ENCODE results near the gene WDR62.

WDR62 gene

DNA sequence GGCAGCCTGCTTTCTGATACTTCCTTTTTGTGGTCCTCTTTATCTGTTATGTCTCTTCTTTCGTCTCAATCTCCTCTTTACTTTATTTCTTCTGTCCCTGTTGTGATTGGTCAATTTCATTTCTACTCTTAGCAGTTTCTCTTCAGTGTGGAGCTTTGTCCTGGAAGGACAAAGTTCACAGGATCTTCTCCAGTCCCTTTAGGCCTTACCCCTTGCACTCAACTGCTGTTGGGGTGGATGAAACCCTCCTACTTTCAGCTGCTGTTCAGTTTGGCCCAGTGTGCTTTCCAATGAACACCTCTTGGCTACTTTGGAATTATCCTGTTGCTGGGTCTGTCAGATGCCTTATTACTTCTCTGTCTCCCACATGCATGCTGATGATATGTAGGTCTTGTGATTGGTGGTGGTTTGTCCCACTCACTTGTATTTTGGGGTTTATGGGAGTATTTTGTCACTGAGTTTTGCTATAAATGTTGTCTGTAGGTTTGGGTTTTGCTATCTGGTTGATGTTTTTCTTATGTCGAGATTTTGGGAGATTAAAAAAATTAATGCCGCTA lies 24.8 kb downstream of the WDR62 start:
- DNase-seq (ENCODE audit: low spot score), result no peak

- DNase-seq (ENCODE audit: low spot score), result no peak
These were observed 26.7 kb downstream of the WDR62 start for GRCh38 chr19:36081385-36081784.

GRCh38 chr19:36081894-36082293 lies 27.2 kb downstream of the WDR62 start:
- DNase-seq (ENCODE audit: low spot score), result no peak

DNA sequence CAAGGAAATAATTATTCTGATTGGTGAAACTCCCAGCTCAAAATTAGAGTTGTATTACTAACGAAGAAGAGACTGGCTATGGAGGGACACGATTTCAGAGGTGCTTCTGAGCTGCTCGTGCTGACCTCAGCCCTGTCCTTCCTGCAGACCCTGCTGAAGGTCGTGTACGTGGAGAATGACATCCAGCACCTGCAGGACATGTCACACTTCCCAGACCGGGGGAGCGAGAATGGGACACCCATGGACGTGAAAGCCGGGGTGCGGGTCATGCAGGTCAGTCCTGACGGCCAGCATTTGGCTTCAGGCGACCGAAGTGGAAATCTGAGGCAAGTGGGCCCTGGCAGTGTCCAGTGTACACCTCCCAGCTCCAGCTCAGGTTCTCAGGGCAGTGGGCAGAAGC lies 28.2 kb downstream of the WDR62 start:
- no peak for DNase-seq (ENCODE audit: low spot score)

- no peak for DNase-seq (ENCODE audit: low spot score)
These were observed 29.7 kb downstream of the WDR62 start for GRCh38 chr19:36084231-36085009.

- DNase-seq (ENCODE audit: low spot score), result no peak
These were observed 31.6 kb downstream of the WDR62 start for GRCh38 chr19:36086326-36086725.

DNA sequence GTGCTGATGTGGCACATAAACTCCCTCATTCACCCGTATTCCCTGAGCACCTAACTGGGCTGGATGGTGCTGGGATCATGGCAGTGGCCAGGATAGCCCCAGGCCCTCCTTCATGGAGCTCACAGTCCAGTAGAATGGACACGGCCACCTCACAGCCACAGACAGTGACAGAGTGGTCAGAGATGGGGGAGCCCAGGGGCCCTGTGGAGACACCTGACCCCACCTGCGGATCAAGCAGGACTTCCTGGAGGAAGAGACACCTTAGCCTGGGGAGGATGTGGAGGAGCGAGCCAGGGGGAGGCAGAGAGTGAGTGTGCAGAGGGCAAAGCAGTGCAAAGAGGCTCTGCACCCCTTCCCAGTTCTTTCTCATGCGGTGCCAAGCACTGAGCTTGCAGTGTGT lies 35.1 kb downstream of the WDR62 start:
- DNase-seq (ENCODE audit: low spot score), result no peak

DNA sequence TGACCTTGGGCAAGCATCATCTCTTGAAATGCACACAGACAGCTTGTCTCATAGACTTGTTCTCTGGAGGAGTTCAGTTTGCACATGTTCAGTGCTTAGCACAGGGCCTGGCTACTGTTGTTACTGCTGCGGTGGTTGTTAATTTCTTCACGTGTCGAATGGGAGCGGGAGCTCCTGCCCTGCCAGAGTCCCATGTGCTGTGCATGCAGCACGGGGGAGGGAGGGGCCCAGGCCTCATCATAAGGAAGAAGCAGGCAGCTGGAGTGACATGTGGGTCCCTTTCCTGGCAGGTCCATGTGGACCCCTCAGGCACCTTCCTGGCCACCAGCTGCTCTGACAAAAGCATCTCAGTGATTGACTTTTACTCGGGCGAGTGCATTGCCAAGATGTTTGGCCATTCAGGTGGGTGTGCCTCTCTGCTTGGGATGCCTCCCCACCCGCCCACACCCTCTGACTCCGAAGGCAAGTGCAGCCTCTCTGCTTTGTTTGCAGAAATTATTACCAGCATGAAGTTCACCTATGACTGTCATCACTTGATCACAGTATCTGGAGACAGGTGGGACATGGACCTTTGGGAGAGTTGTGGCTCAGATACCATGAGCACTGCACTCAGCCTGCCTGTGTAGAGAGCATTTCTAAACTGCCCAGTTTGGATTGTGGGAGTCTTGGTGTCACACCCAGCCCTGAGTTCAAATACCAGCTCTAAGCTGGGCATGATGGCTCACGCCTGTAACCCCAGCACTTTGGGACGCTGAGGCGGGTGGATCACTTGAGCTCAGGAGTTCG lies 36.4 kb downstream of the WDR62 start:
- no peak for DNase-seq (ENCODE audit: low spot score)

DNA sequence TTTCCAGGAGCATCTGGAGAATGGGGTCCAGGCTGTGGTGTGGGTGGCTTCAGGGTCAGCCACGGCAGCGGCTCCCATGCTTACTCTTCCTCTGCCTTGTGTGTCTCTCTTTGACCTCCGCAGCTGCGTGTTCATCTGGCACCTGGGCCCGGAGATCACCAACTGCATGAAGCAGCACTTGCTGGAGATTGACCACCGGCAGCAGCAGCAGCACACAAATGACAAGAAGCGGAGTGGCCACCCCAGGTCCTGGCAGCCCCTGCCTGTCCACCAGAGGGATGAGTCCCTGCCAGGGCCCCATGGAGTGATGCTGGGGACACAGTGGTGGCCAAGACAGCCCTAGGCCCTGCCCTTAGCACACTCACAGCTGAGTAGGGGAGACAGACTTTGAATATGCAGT lies 37.9 kb downstream of the WDR62 start:
- DNase-seq (ENCODE audit: low spot score), result no peak

- DNase-seq (ENCODE audit: low spot score), result no peak
These were observed 38.5 kb downstream of the WDR62 start for GRCh38 chr19:36093146-36093662.

- DNase-seq (ENCODE audit: low spot score), result no peak
These were observed 39.0 kb downstream of the WDR62 start for GRCh38 chr19:36093687-36094086.

- DNase-seq (ENCODE audit: low spot score), result no peak
These were observed 42.3 kb downstream of the WDR62 start for GRCh38 chr19:36097036-36097435.

GRCh38 chr19:36099166-36099785 lies 44.6 kb downstream of the WDR62 start:
- DNase-seq (ENCODE audit: low spot score), result no peak

GRCh38 chr19:36100476-36100875 lies 45.8 kb downstream of the WDR62 start:
- no peak for DNase-seq (ENCODE audit: low spot score)

DNA sequence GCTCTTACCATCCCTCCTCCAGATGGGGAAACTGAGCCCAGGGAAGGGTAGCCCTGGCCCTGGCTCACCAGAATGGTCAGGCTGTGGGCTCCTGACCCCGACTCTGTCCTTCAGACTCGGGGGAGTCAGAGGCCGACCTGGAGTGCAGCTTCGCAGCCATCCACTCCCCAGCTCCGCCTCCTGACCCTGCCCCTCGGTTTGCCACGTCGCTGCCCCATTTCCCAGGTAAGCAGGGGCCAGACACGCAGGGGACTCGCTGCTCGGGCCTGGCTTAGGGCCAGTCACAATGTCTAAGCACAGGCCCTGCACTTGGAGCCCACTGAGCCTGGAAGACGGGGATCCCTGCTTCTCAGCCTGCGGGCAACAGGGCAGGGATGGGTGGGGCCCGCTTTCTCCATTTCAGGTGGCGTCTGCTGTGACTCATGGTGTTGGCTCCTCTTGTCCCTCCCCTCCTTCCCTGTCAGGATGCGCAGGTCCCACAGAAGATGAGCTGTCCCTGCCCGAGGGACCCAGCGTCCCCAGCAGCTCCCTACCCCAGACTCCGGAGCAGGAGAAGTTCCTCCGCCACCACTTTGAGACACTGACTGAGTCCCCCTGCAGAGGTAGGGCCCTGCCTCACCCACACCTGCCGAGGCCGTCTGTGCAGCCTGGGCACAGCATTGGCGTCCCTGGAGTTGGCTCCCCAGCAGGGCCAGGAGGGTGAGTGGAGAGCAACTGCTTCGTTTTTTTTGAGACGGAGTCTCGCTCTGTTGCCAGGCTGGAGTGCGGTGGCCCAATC lies 47.0 kb downstream of the WDR62 start:
- DNase-seq (ENCODE audit: low spot score), result peak; percentile 33

- DNase-seq (ENCODE audit: low spot score), result no peak
These were observed 48.4 kb downstream of the WDR62 start for GRCh38 chr19:36103040-36103626.

DNA sequence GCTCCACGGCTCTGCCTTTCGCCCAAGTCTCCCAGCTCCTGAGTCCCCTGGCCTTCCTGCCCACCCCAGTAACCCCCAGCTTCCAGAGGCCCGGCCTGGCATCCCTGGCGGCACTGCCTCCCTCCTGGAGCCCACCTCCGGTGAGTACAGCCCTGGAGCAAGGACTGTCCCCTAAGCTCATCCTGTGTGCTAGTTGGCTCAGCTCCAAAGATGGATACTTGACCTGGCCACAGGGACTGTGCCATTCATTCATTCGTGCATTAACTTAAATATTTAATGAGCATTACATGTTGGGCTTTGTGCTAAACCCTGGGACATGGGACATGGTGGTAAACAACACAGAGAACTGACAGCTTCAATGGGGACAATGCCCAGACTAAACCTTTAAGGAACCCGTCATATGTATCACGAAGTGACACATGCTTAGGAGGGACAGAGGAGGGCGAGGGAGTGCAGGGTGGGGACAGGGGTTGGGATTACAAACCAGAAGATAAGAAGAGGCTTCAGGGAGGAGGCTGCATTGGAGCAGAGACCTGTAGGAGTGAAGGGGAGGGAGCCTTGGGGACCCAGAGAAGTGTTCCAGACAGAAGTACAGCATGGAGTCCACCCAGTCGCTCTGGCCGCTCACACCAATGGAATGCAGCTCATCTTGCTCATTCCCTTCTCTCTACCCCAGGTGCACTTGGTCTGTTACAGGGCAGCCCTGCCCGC lies 49.3 kb downstream of the WDR62 start:
- no peak for DNase-seq (ENCODE audit: low spot score)

DNA sequence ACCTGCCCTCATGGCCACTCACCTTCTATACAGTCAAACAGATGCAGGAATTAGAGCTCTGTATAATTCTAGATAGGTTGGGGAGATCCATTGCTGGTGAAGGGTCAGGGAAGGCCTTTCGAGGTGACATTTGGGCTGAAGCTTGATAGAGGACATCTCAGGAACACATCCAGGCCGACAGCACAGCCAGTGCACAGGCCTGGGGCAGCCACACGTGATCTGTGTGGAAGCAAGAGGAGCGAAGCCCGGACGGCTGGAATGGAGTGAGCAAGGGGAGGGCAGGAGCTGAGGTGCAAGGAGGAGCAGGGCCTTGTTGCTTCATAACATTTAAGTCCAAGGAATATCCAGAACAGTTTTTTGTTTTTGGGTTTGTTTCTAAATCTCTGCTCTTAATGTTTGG lies 51.7 kb downstream of the WDR62 start:
- no peak for DNase-seq (ENCODE audit: low spot score)

DNA sequence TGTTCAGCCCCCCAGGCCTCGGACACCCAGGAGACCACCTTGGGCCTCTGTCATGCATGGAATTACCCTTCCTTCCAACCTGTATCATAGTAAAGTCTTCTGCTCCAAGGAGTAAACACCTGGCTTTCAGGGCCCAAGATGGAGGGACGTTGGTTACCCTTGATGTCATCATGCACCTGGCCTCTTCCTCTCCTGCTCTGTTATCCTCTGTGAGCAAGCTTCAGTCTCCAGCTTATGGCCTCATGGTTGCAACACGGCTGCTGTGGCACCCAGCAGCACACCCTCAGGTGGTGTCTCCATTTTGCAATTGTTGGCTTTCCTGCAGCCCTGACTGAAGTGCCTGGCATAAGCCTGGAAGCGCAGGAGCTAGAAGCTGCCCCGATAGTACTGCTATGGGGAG lies 52.3 kb downstream of the WDR62 start:
- DNase-seq (ENCODE audit: low spot score), result no peak

DNA sequence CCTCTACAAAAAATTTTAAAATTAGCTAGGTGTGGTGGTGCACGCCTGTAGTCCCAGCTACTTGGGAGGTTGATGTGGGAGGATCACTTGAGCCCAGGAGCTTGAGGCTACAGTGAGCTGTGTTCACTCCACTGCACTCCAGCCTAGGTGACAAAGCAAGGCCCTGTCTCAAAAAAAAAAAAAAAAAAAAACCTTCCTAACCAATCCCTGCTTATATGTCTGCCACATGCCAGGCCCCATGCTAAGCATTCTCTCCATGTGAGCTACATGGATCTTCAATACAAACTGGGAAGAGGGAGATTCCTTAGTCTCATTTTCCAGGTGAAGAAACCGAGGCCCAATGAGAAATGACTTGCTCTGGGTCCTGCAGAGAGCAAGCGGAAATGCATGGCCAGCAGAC lies 54.0 kb downstream of the WDR62 start:
- DNase-seq (ENCODE audit: low spot score), result no peak
